AG09319 (cell line): ENCODE data around the gene HES7.
"Not testable (repeated sequence)": the region's sequence is repeated elsewhere in the genome, so short reads cannot be mapped to it uniquely, and the experiment has no call there.

Source experiments
- DNase-seq: peaks from one replicate; pipeline ENCODE4 v3.0.0-alpha.2; 2010; ENCODE audit warnings: low read depth; ENCODE audit errors: extremely low read depth
- CTCF ChIP-seq: IDR thresholded peaks from 2 replicates; pipeline ENCODE4 v1.5.1; 2011; ENCODE audit warnings: low read depth, mild to moderate bottlenecking, inconsistent platforms, low read length, moderate library complexity

The HES7 gene

DNA sequence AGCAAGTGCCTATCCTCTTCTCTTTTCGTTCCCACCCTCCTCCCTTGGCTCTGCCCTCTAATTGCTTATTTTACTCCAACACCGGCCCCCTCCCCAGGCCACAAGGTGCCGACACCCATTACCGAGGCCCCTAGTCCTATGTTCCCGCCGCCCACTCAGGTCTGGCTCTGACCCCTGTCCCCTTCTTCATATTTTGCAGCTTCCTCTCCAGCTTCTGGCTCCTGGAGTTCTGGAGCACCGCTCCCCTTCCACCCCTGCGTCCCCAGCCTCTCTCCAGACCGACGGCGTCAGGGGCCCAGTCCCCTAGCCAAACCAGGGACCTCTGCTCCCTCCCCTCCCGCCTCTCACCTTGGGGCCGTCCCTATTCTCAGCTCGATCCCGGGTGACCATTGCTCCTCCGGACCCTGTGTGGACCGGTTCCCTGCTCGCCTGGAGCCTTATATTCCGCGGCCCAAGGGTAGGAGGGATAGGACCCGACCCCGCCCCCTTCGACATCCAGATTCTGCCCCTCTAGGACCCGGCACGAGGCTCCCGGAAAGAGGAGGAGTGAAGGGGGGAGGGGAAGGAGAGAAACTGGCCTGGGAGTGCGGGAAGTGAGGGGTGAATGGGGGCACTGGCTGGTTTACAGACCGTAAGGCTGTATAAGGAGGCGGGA is at the start of gene HES7:
HES7 (minus strand) TSS at position 412 of the 655 bp plus-strand sequence; CDS start at position 390, 22 bp downstream.
- DNase-seq: no peak
- no peak for TF ChIP-seq CTCF

- DNase-seq: peak; percentile 90
Observed at GRCh38 chr17:8173056-8173870, 49.4 kb upstream of the HES7 start.

DNA sequence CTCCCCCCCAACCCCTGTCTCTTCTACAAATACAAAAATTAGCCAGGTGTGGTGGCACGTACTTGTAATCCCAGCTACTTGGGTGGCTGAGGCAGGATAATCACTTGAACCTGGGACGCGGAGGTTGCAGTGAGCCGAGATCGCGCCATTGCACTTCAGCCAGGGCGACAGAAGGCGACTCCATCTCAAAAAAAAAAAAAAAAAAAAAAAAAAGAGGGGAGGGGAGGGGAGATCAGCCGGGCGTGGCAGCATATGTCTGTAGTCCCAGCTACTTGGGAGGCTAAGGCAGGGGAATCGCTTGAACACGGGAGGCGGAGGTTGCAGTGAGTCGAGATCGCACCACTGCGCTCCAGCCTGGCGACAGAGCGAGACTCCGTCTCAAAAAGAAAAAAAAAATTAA is 46.3 kb upstream of the HES7 start:
- DNase-seq: not testable (repeated sequence)

More at GRCh38 chr17:8173056-8173870, 49.4 kb upstream of the HES7 start:
- TF ChIP-seq CTCF: no peak

GRCh38 chr17:8167526-8167925 is 43.6 kb upstream of the HES7 start:
- TF ChIP-seq CTCF: no peak

DNA sequence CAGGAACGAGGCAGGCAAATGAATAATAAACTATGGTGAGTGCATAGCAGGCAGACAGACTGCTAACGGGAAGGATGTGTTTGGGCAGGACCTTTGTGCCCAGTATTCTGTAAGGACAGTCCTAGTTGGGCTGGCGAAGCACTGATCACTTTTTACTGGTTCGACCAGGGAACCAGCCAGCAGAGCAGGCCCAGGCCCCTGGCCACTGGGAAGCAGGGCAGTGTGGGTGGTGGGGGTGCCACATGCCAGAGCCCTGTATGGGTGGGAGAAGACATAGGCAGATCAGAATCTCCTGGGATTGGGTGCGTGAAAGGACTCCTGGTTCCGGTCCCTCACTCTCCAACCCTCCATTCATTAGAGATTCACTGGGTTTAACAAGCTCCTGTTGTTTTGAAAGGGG is 42.8 kb upstream of the HES7 start:
- TF ChIP-seq CTCF: no peak
- DNase-seq: no peak

More at GRCh38 chr17:8167526-8167925, 43.6 kb upstream of the HES7 start:
- DNase-seq: no peak

DNA sequence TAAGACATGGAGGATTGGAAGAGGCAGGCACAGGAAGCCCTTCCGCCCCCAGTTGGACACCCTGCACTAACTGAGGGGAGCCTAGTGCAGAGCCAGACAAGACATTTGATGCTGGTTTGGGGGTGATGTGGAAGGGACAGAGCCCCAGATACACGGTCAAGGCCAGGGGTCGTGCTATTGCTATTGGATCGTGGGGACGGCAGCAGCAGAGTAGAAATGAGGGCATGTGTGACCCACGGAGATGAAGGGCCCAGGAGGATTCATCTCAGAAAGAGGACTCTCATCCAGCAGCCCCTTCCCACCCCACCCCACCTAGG is 40.9 kb upstream of the HES7 start:
- DNase-seq: no peak
- TF ChIP-seq CTCF: no peak

DNA sequence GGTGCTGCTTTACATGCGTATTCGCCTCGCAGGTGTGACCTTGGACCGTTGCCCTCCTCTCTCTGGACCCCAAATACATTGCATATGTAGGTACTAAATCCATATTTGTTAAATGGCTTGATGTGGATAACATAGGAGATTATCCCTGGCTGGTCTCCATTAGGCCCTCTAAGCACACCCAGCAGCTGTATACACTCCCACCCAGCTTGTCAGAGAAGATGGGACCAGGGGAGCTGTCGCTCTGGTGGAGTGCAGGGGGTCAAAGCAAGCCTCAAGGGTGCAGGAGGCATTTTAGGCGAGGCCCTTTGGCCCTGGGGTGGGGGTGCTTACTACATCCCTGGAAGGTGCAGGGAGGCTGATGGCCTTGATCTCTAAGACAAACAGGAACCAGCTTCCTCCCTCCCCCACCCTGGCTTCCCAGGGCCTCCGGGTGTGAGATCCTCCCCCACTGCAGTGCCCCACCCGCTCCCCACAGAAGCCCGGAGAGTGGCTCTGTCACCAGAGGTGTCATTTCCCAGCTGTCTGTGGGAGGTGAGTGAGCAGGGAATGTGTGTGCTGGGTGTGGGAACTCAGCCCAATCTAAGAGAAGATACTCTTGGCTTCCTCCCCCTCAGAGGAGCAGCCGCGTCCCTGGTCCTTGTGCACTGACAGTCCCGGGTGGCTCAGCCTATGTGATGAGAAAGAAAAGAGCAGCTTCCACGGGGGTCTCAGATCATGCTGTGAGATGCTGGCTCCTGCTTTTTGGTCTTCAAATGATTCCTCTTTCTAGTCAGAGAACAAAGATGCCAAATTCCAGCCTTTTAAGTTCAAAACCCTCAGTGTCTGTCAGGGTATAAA is 40.3 kb upstream of the HES7 start:
- no peak for TF ChIP-seq CTCF
- no peak for DNase-seq
